ENCODE data around the gene WEE2.

The WEE2 gene

DNA sequence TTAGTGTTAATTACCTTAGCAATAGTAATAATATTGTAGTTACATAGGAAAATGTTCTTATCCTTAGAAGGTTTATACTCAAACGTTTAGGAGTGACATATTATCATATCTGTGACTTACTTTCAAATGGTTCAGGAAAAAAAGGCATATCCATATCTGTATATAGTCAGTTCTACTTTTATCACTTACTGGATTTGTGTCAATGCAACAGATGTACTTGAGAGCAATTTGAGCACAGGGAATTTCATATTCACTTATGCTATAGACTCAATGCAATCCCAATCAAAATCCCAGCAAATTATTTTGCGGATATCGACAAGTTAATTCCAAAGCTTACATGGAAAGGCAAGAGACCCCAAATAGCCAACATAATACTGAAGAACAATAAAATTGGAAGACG lies 16.2 kb upstream of the WEE2 start:
- no peak for DNase-seq

DNA sequence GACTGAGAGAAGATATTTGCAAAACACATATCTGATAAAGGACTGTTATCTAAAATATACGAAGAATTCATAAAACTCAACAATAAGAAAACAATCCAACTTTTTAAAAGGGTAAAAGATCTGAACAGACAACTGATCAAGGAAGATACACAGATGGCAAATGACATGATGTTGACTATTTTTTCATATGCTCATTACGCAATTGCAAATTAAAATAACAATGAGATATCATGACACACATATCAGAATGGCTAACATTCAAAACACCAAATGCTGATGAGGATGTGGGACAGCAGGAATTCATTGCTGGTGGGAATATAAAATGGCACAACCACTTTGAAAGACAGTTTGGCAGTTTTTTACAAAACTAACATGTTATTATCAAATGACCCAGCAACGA lies 15.1 kb upstream of the WEE2 start:
- DNase-seq: no peak

DNA sequence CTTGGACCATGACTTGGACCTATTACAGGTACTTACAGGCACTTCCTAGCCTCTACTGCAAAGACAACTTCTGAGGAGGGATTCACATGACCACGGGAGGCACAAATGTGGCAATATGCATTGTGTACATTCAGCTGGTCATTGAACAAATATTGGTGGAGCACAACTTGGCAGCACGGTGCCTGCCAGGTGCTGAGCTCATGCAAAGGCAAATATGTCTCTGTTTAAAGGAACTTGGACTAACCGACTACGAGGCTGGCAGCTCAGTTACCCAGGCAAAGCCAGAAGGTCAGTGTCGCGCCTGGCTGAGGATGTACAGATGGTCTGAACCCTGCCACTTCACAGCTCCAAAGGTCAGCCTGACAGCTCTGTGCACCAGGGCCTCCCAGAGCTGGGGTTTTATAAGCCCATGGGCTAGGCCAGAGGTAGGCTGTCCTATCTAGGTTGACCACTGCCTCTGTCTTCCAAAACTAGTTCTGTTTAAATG lies 12.3 kb upstream of the WEE2 start:
- no peak for DNase-seq

DNA sequence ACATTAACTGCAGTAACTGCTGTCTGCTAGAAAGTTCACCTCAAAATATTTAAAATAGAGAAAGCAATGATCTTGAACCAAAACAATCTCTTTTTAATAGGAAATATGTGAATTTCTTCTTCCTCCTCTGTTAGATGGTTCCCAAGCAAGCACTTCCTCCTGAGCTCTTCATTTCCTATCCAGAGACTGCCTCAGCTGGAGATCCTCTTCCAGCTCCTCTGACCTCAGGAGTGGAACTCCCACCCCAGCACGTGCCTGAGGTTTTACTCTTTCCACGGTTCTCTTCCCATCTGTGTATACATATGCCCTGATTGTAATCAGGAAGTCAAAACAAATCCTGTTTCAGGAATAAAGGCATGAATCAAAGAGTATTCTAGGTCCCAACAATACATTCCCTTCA lies 11.8 kb upstream of the WEE2 start:
- DNase-seq: no peak

DNA sequence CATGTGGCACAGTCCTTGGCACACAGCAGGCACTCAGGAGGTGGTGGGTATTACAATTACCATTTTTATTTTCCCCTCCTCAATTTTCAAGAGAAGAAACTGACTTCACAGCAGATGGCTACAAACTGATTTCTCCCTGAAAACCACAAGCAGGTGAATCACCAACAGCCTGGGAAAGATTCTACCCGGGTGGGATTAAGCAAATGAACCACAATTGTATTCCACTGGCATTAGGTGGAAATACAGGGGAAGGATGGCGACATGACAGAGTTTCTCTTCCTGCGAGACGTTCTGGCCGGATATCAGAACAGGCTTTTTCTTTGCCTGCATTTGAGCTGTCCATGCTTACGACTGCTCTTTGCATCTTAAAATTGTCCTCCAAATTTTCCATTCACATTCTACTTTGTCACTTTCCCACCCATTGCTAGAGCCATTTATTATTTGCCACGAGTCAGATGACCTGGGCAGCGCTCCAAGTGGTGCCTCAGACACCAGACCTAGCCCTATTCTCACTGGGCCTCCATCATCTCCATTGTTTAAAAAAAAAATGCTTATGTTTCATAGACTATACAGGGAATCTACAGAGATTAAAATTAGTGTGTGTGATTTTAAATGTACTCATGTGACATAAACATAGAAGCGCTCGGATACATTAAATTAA lies 10.8 kb upstream of the WEE2 start:
- no peak for DNase-seq

DNA sequence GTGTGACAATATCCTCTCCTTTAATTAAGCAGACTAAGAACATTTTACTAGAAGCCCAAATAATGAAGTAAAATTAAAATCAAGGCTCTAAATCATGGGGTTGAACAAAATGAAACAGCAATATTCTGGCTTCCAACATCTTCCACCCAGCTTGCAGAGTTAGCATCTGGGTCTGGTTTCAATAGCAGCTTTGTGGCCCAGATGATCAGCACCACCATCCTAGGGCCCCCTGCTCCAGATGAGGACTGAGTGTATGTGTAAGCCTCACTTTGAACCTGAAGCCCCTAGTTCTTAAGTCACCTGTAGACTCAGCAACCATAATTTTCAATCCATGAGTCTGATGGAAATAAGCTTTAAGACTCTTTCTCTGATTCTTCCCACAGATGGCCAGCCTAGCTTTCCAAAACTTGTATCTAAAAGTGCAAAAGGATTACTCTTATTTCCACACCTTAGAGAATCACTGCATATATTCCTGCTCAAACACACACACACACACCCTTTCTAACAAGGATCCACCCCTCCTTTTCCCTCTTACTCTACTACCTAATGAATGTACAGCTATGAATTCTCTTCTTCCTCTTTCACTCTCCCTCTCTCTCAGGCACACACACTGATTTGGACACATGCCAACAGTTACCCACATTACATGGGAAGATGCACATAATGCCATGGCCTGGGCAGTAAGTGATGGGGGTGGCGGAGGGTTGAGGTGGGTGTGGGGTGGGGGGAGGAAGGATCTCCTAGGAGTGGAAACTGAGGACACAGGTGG lies 9.7 kb upstream of the WEE2 start:
- no peak for DNase-seq

DNA sequence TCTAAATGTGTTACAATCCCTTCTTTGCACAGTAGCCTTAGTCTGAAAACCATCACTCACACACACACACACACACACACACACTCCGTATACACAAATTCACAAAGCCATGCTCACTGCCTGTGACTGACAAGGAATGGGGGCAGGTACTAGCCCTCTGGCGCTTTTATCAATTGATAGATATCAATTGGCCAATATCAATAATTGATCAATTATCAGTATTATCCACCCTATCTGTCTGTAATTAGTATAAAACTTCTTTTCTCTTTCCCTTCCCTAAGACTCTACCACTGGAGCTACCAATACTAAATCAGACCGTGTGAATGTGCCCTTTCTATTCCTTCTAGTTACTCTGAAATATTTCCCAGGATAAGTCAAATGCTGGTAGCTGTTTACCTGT lies 8.3 kb upstream of the WEE2 start:
- no peak for DNase-seq

DNA sequence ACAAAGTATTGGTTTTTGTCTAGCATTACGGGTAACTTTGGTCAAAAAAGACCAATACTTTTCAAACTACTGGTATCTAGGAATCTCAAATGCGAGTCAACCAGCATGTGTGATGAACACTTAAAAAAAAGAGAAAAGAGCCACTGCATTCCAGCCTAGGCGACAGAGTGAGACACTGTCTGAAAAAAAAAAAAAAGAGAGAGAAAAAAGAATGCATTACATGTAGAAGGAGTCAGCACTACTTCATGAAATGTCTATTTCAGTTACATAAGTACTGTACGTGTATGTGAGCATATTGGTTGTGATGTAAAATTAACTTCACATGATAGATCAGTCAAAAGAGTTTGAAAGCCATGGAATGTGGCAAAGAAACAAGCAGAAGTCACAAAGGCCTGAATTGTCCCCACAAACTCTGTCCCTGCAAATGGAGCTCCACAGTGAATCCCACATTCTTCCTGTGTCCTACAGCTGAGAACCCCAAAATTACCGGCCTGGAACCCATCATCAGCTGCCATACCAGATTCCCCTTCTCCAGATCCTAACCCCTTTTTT lies 7.8 kb upstream of the WEE2 start:
- DNase-seq: no peak

DNA sequence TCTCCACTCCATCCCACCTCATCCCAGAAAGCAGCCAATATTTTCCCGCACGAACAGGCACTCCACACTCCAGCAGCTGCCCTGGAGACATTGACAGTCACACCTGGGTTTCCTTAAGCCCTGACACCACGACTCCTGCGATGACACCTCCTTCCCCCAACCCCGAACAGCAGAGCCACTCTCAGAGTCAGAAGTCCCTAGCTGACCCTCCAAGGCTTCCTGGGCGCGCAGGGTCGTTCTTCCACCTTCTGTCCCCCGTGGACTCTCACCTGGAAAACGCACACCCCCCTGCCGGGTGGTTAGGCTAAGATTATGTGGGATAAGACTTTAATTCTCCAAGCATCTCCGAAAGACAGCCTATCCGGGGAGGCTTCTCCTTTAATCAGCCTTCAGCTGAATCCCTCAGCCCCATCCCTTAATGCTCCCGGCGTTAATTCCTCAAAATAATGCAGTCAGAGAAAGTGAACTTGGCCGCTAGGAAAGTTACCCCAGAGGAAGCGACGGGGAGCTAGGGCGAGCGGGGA lies 7.2 kb upstream of the WEE2 start:
- DNase-seq: no peak

DNA sequence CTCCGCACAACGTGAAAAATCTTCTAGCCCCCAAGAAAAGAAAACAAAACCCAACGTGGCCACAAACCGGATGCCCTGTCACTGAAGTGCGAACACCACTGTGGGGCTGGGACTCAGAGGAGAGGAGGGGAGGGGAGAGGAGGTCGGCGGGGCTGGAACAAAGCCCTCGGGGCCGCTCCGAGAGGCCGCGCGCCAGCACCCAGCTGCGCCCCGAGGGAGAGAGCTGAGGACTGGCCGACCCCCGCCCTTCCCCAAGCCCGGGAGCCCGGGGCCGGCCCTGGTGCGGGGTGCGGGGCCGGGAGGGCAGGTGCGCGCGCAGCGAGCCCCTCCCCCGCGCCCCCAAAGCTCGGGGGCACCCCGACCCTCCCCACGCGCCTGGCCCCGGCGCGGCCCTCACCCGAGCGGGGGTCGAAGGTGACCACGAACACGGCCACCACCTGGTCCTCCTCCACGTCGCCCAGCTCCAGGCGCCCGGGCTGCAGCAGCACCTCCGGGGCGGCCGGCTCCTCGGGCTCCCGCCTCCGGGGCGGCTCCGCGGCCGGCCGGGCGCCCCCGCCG lies 6.6 kb upstream of the WEE2 start:
- peak; percentile 54 for DNase-seq

DNA sequence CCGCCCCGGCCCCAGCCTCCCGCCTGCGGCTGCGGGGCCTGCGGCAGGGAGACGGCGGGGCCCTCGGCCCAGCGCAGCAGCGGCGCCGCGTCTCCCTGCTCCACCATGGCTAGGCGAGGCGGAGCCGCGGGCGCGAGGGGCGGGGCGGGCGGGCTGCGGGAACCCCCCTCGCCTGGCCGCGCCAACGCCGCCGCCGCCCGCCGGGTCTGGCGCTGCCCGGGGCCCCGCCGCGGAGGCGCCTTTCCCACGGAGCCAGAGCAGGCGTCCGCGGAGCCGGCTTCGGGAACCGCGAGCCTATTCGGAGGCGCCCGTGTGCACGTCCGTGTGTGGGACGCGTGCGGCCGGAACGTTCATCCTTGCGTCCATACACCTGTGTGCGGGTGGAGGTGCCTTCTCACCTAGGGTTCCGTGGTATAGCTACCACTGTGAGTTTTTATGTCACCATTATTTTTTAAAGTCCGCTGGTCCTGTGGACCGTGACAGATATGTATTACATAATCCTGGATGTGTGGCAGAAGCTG lies 6.0 kb upstream of the WEE2 start, which contains the start of gene DENND11:
TSS of gene DENND11 (minus strand) at position 120 of the 521 bp plus-strand sequence. CDS start at position 107, 13 bp downstream.
- DNase-seq: peak; percentile 59

DNA sequence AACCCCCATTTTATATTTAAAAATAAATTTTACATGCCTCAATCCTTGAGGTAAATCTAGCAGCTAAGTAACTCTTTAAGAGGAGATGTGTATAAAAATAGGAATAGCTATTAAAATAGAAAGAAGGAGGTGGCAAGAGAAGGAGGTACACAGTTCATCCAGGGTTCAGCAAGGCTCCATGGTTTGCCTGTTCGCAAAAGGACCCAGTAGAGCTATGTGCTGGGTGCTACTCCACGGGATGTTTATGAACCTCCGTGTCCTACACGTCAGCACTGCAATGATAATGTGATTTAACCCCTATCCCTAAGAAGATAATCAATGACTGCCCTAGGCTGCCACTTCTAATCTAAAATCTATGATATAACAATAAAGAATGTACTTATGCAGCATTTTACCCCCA lies 5.3 kb upstream of the WEE2 start:
- DNase-seq: no peak

DNA sequence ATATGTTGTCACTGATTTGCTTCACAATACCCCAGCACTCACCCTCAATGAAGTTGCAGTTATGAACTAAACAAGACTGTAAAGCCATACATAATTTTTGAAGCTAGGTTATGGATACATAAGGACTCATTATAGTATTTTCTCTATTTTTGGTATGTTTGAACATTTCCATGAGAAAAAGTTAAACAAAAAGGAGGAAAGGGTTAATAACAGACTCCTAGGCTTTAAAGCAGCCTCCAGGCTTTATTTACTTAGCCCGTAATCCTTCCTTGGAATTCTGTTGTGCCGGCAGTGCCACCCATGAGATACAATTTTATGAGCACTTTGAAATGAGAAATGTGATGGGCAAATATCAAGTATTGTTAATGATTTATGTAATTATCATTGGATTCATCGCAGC lies 4.0 kb upstream of the WEE2 start:
- no peak for DNase-seq

DNA sequence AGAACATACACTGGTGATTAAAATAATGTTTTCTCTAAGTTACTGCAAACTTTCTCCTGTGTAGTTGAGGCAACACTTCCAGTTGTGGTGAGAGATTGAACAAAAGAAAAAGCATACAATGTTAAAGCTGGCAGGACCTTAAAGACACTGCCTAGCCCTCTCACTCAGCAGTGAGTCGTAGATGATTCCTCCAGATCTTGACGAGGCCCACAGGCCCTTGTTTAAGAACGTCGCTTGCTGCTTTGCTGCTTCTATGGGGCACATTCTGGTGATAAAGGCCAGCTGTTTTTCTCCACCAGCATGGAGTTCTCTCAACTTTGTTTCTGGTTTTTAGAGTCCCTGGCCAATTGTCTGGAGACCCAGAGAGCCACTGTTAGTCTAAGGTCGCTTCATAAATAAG lies 3.4 kb upstream of the WEE2 start:
- DNase-seq: no peak

DNA sequence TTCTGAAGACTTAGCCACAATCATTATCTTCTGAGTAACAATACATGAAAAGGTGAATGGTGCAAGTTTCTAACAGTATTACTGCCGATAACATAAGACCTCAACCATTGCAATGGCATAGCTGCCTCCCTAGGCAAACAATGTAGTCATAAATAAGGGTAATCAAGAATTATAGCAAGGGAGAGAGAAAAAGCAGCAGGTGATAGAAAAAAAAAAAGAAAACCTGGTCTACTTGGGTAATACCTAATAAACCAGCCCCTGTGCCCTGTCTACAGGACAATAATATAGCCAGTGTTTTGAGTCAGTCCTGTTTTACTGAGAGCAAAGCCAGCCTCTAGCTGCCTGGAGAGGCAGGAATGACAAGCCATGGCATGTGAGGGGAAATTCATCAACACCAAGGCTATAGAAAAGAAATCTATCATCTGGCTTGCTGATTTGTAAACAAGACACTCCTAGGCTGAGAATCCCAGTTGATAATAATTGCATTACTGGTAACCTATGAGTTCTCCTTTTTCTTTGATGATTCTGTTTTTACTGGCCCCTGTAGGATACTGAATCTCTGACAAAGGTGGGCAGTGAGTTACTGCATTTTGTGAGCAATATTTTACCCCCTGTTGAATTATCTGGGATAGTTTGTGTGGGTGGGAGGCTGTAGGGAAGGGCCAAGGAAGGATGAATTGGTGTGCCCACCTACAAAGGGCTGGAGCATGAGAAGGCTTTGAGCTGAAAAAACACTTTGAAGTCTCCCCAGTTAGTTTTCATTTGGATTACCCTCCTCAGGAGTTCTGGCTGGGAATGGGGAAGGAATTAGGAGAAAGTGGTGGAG lies 1.7 kb upstream of the WEE2 start:
- DNase-seq: no peak

DNA sequence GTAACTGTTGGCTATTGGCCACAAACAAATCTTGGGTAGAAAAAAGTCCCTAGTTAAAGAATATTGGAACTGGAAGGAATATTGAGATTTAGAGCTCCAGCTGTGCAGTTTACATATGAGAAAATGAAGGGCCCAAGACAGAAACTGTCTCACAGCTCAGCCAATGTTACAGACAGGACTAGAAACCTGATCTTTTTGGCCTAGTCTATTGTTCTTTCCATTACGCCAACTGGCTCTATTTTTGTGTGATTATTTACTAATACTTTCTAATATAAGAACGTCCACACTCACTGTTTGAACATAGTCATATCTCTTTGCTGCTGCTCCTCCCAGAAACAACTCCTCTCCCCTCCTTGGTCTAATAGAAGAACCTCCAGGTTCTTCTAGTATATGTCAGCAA lies 1.2 kb downstream of the WEE2 start:
- DNase-seq: no peak

DNA sequence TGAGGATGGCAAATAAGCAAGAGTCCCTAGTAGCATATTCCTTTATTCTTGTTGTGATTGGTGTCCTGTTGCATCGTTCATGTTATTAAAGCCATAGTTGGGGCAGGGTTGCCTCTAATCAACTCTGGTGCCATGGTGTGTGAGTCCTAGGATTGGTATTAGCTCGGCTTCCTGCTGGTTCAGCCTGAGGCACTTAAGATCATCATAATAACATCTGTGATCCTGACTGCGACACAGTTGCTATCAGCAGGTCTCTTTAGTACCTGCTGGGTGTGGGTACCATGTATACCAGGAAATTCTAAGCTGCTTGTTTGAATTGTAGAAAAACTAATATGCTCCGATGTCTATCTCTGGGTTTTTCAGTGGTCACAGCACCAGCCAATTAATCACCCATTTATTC lies 1.6 kb downstream of the WEE2 start:
- DNase-seq: no peak

DNA sequence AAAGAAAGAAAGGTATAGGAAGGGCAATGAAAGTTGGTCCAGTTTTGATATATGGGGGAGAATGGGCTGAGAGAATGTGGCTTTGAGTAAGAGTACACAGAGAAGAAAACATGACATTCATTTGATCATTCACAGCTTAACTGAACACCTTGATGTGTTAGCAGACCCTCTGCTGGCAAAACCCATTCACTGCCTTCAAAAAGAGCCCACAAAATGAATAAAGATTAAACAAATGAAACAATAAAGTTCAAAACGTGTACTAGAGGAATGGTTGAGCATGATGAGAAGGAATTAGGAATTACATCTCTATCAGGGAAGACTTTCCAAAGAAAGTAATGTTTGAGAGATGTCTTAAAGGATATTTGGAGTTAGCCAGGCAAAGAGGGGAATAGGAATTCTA lies 2.1 kb downstream of the WEE2 start:
- DNase-seq: no peak

DNA sequence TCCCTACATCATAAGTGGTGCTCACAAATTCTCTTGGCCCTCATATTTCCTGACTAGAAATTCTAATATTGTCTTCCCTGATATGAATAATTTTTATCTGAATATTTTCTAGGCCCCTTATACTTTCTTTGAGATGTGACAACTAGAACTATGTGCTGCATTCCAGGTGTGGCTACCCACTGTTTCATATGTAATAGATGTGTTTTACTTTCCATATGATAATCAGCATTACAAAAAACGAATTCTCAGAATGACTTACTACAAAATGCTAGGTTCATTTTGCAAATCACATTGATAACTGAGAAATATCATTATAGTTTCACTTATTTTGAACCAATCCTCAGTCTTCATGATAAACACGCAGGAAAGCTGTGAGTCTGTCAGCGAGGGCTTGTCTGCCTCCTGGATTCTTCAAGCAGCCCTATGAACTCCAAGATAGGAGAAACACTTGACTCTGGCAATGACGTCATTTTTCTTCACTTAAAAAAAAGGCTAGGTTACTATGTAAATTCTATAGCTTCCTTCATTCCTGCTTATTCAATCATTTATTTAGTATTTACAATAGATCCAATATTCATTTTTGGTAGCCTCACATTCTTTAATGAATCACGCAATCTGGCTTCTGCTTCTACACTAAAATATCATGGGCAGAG lies 4.6 kb downstream of the WEE2 start:
- no peak for DNase-seq

DNA sequence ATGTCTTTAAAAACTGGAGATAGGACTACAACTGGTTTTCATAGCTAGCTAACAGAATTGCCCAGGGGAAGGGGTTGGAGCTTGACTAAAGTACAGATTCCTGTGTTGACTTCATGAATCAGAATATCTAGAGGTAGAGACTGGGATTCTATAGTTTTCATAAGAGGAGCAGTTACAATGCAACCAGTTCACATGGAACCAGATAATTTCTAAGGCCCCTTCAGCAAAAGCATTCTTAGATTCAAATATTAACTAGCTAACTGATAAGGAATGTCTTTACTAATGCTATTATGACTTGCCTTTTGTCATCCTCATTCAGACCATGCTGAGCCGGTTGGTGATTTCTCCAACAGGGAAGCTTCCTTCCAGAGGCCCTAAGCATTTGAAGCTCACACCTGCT lies 5.7 kb downstream of the WEE2 start:
- no peak for DNase-seq

DNA sequence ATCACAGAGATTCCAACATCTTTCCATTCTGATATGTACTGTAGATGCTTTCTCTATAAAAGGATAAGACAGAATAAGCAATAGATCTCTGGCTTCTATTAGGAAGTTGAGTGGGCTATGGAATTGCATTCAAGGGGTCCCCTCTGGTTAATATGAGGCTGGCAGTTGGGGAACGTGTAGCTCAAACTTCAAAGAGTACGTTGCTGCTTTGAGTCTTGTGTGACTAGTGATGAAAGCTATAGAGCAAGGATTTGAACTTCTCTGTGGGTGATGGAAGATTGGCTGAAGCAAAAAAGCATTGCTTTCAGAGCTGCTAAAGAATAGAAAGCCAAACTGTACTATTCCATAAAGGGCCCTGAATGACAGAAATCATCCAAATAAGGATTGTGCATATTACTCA lies 6.4 kb downstream of the WEE2 start:
- no peak for DNase-seq

DNA sequence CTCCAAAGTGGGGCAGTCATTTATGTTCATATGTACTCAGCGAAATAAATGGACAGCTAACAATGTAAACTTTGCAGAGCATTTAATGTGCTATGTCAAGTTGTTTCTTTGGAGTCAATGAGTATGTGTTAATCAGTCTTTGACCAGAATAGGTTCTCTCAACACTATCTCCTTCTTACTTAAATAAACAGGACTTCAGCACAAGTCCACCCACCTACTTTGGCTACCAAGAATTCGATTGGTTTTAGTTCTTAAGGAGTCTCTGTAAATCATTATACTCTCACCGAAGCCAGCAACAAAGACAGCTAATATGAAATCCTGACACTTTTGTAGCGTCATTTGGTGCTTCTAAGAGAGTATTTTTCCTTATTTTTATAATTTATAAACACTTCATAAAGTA lies 6.9 kb downstream of the WEE2 start:
- DNase-seq: no peak
